Omental fat pad (tissue), 4 donors: ENCODE data around the gene PTEN. TPM values are rescaled to one million over a fixed set of nuclear protein-coding genes. Genes with fewer than 3 reads are reported as not detected.

ENCODE experiments used
- ATAC-seq: fragments of 150-250 bp; one replicate; pipeline ENCODE4 v1.9.1; 2016; ENCODE audit warnings: mild to moderate bottlenecking, moderate library complexity; ENCODE audit not compliant: low FRiP score
- DNase-seq: peaks from one replicate; pipeline ENCODE4 v3.0.0-alpha.2; 2019; ENCODE audit warnings: low spot score
- CTCF ChIP-seq, 3 donors: fragments of 450-650 bp; IDR thresholded peaks; one replicate each; pipeline ENCODE4 v1.5.1; 2016 to 2017; ENCODE audit warnings: antibody characterized with exemption in 3 of 3, mild to moderate bottlenecking in 3 of 3, moderate library complexity in 2 of 3
- total RNA-seq, 4 donors: library from RNA; depleted of rRNA; stranded (reverse); fragments of >200 nt; gene quantifications; one replicate each; pipeline ENCODE4 v1.1.0, GENCODE V29; 2016

PTEN gene
- total RNA-seq, 4 donors from 2014 or later: 167 to 352 (median 285) TPM

GRCh38 chr10:87838650-87839049 lies 24.8 kb upstream of the PTEN start:
- no peak for ATAC-seq
- no peak for TF ChIP-seq CTCF (IDR thresholded peaks at IDR 0.05)
- no peak for DNase-seq

- TF ChIP-seq CTCF (IDR thresholded peaks at IDR 0.05): no peak
- DNase-seq: no peak
- ATAC-seq: no peak
Measured at GRCh38 chr10:87841186-87841585, 22.2 kb upstream of the PTEN start.

- DNase-seq (no peak), ATAC-seq (no peak)
- TF ChIP-seq CTCF (IDR thresholded peaks at IDR 0.05): no peak
Measured at GRCh38 chr10:87842220-87842641, 21.2 kb upstream of the PTEN start.

GRCh38 chr10:87842776-87843497 lies 20.5 kb upstream of the PTEN start:
- DNase-seq (no peak), ATAC-seq (no peak)
- TF ChIP-seq CTCF (IDR thresholded peaks at IDR 0.05): no peak

- TF ChIP-seq CTCF (IDR thresholded peaks at IDR 0.05): no peak
- no peak for ATAC-seq
- DNase-seq: no peak
Measured at GRCh38 chr10:87843714-87844113, 19.7 kb upstream of the PTEN start.

GRCh38 chr10:87844837-87845623 lies 18.4 kb upstream of the PTEN start:
- TF ChIP-seq CTCF (IDR thresholded peaks at IDR 0.05): no peak
- ATAC-seq (no peak), DNase-seq (no peak)

- DNase-seq (no peak), ATAC-seq (no peak)
- TF ChIP-seq CTCF (IDR thresholded peaks at IDR 0.05): no peak
Measured at GRCh38 chr10:87845624-87845998, 17.8 kb upstream of the PTEN start.
